Choroid plexus epithelial cell (primary cell): ENCODE measurements around the gene APPBP2.

ENCODE experiments used
- DNase-seq: peaks from one replicate; pipeline ENCODE4 v3.0.0-alpha.2; 2010; ENCODE audit warnings: low read depth
- H3K4me3 ChIP-seq: 2 replicates; pipeline ENCODE4 v1.5.1; 2011; ENCODE audit warnings: low read depth, mild to moderate bottlenecking, control low read depth, low read length, moderate library complexity
- CTCF ChIP-seq: conservative IDR thresholded peaks from 2 replicates; pipeline ENCODE4 v1.5.1; 2011; ENCODE audit warnings: low read depth, mild to moderate bottlenecking, control low read depth, inconsistent platforms, low read length, moderate library complexity

The APPBP2 gene

DNA sequence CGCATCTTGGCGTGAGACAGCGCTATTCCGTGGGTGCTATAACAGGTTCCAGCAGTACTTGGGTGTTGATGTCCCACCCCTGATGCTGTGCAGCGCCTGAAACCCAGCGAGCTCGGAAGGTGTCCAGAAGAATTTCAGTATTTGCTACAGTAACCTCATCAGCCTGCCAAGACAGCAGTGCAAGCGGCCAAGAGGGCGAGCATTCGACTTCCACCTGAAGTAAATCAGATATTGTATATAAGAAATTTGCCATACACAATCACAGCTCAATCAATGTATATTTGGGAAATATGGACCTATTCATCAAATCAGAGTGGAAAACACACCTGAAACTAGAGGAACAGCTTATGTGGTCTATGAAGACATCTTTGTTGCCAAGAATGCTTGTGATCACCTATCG is 13.0 kb downstream of the APPBP2 start:
- TF ChIP-seq CTCF = no peak
- H3K4me3 ChIP-seq = no peak overlapping the region
- DNase-seq = no peak

GRCh38 chr17:60510723-60511122 is 15.3 kb downstream of the APPBP2 start:
- DNase-seq = no peak
- H3K4me3 ChIP-seq = no peak overlapping the region
- TF ChIP-seq CTCF = no peak

DNA sequence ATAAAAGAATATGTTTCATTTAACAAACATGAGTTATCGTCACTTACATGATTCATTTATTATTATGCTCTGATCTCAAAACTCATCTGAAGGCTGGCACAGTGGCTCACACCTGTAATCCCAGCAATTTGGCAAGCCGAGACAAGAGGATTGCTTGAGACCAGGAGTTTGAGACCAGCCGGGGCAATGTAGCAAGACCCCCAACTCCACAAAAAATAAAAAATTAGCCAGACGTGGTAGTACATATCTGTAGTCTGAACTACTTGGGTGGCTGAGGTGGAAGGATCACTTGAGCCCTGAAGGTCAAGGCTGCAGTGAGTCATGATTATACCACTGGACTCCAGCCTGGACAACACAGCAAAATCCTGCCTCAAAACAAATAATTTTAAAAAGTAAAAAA is 16.0 kb downstream of the APPBP2 start:
- no peak for TF ChIP-seq CTCF
- DNase-seq = no peak
- H3K4me3 ChIP-seq = no peak overlapping the region

GRCh38 chr17:60508384-60508980 is 17.6 kb downstream of the APPBP2 start:
- no peak overlapping the region for H3K4me3 ChIP-seq
- no peak for TF ChIP-seq CTCF
- no peak for DNase-seq

DNA sequence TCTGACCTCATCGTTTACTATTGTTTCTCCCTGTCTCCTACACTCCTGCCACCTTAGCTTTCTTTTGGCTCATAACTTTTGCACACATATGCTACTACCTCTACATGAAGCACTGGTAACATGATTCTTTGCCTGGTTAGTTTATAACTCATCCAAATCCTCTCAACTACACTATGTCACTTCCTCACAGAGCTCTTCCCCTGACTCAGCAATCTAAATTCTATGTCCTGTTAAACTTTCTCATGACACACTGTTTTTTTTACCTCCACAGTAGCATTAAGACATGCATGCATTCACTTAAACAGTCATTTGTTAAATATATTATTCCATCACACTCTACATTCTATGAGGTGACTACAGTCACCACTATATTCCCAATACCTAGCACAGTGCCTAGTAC is 19.7 kb downstream of the APPBP2 start:
- no peak for TF ChIP-seq CTCF
- peak; percentile 84 for DNase-seq
- H3K4me3 ChIP-seq = no peak overlapping the region

DNA sequence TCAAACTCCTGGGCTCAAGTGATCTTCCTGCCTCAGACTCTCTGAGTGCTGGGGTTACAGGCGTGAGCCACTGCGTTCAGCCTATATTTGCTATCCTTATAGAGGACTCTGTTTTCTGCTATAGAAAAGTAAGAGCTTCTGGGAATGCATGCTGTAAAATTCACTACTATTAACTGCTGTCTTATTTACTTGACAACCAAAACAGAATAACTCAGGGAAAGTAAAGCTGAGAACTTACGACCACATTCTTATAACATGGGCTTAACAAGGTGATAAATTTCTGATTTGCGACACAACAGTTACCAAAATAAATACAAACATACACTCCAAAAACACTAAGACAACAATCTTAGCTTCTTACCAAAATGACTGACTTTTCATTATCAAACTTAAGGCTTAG is 23.9 kb downstream of the APPBP2 start:
- no peak overlapping the region for H3K4me3 ChIP-seq
- TF ChIP-seq CTCF = no peak
- DNase-seq = no peak

- no peak for DNase-seq
- no peak for TF ChIP-seq CTCF
Measured at GRCh38 chr17:60501589-60501988, 24.5 kb downstream of the APPBP2 start.

More at GRCh38 chr17:60501589-60501988, 24.5 kb downstream of the APPBP2 start:
- H3K4me3 ChIP-seq = no peak overlapping the region
